Measurements from ENCODE around the gene CPNE5.

- TF ChIP-seq SMC3 (IDR thresholded peaks at IDR 0.05; ENCODE audit: low read depth, low read length) = no peak
- TF ChIP-seq CEBPB (IDR thresholded peaks at IDR 0.05; ENCODE audit: low read depth, low read length) = no peak
- TF ChIP-seq CTCF (conservative IDR thresholded peaks at IDR 0.05; ENCODE audit: low read depth, low read length) = no peak
- TF ChIP-seq RCOR1 (IDR thresholded peaks at IDR 0.05; ENCODE audit: insufficient replicate concordance, low read length) = no peak
- no peak for TF ChIP-seq BHLHE40 (IDR thresholded peaks at IDR 0.05; ENCODE audit: low read depth, low read length)
- no peak for TF ChIP-seq POLR2A (IDR thresholded peaks at IDR 0.05; ENCODE audit: low read depth, low read length)
Observed at GRCh38 chr6:36718560-36718959, 120.7 kb downstream of the CPNE5 start.
